CD14-positive monocyte (primary cell): Measurements from ENCODE around the gene XNDC1N. TPM values are rescaled to one million over a fixed set of nuclear protein-coding genes. Genes with fewer than 3 reads are reported as not detected.

Experiments used
- DNase-seq, 3 donors: peaks; one replicate each; pipeline ENCODE4 v3.0.0-alpha.2; 2011 to 2022
- H2AFZ ChIP-seq: 2 replicates; pipeline ENCODE4 v1.6.0; 2012; ENCODE audit warnings: mild to moderate bottlenecking, low read depth, low read length, inconsistent platforms; ENCODE audit not compliant: insufficient read depth, poor library complexity, severe bottlenecking
- H3K27ac ChIP-seq, 2 donors: 1 replicate in 1 of 2; 2 replicates in 1 of 2; pipeline ENCODE4 v1.5.1; 2012 to 2013; ENCODE audit warnings: low read length in 2 of 2, control low read depth in 1 of 2, inconsistent platforms in 1 of 2, low read depth in 1 of 2, mild to moderate bottlenecking in 1 of 2
- H3K27me3 ChIP-seq, 2 donors: one replicate each; pipeline versions ENCODE4 v1.6.0 to v1.6.1; 2011 to 2013; ENCODE audit warnings: low read length in 2 of 2; ENCODE audit not compliant: control insufficient read depth in 2 of 2, insufficient read depth in 2 of 2
- H3K36me3 ChIP-seq, 2 donors: replicated peaks in 1 of 2; 1 replicate in 1 of 2; 2 replicates in 1 of 2; pipeline versions ENCODE4 v1.5.1 to v1.6.1; 2012 to 2013; ENCODE audit warnings: low read length in 2 of 2, control low read depth in 1 of 2, inconsistent platforms in 1 of 2, mild to moderate bottlenecking in 1 of 2; ENCODE audit not compliant: insufficient read depth in 2 of 2, control insufficient read depth in 1 of 2
- H3K4me1 ChIP-seq, 2 donors: 1 replicate in 1 of 2; 2 replicates in 1 of 2; pipeline versions ENCODE4 v1.5.1 to v1.6.1; 2012 to 2013; ENCODE audit warnings: low read length in 2 of 2, control low read depth in 1 of 2, inconsistent platforms in 1 of 2, mild to moderate bottlenecking in 1 of 2, moderate library complexity in 1 of 2; ENCODE audit not compliant: insufficient read depth in 2 of 2, control insufficient read depth in 1 of 2
- H3K4me2 ChIP-seq: replicated peaks from 2 replicates; pipeline ENCODE3; 2012; ENCODE audit warnings: low read length, moderate library complexity, mild to moderate bottlenecking; ENCODE audit not compliant: poor library complexity, severe bottlenecking; ENCODE audit errors: extremely low read depth
- H3K4me3 ChIP-seq, 3 experiments: fragments of 200-600 bp in 1 of 3; sonication (generic) in 1 of 3; replicated peaks in 1 of 3; 1 replicate in 2 of 3; 2 replicates in 1 of 3; pipeline ENCODE4 v1.5.1; 2011 to 2013; ENCODE audit warnings: low read length in 3 of 3, mild to moderate bottlenecking in 3 of 3, control low read depth in 2 of 3, low read depth in 2 of 3, inconsistent platforms in 1 of 3, moderate library complexity in 1 of 3
- H3K79me2 ChIP-seq: 2 replicates; pipeline ENCODE4 v1.6.0; 2012; ENCODE audit warnings: mild to moderate bottlenecking, control low read depth, inconsistent platforms, low read length, moderate library complexity; ENCODE audit not compliant: insufficient read depth
- H3K9ac ChIP-seq: 2 replicates; pipeline ENCODE4 v1.6.0; 2017; ENCODE audit warnings: low read length, mild to moderate bottlenecking; ENCODE audit not compliant: insufficient read depth, poor library complexity, severe bottlenecking
- H3K9me3 ChIP-seq, 2 donors: replicated peaks in 1 of 2; 1 replicate in 1 of 2; 2 replicates in 1 of 2; pipeline versions ENCODE4 v1.5.1 to v1.6.1; 2012 to 2013; ENCODE audit warnings: low read length in 2 of 2, control low read depth in 1 of 2; ENCODE audit not compliant: control insufficient read depth in 1 of 2, insufficient read depth in 1 of 2
- H4K20me1 ChIP-seq: 2 replicates; pipeline ENCODE4 v1.6.0; 2012; ENCODE audit warnings: mild to moderate bottlenecking, low read length, control low read depth, moderate library complexity; ENCODE audit not compliant: insufficient read depth
- H3K27ac Mint-ChIP-seq, 7 donors: one replicate each; pipeline ENCODE4 v1.8.0; 2020; ENCODE audit warnings: mild to moderate bottlenecking in 7 of 7, mixed read lengths in 7 of 7, moderate library complexity in 6 of 7, inconsistent platforms in 2 of 7
- H3K27me3 Mint-ChIP-seq, 3 donors: one replicate each; pipeline ENCODE4 v1.8.0; 2021 to 2022; ENCODE audit warnings: low read depth in 3 of 3, mild to moderate bottlenecking in 3 of 3, mixed read lengths in 3 of 3, moderate library complexity in 3 of 3, inconsistent platforms in 1 of 3
- H3K36me3 Mint-ChIP-seq, 2 donors: one replicate each; pipeline ENCODE4 v1.8.0; 2020; ENCODE audit warnings: mixed read lengths in 2 of 2, inconsistent platforms in 1 of 2, mild to moderate bottlenecking in 1 of 2
- H3K4me1 Mint-ChIP-seq: one replicate; pipeline ENCODE4 v1.8.0; 2020; ENCODE audit warnings: mild to moderate bottlenecking, mixed read lengths
- H3K4me3 Mint-ChIP-seq, 2 donors: one replicate each; pipeline ENCODE4 v1.8.0; 2020; ENCODE audit warnings: mild to moderate bottlenecking in 2 of 2, mixed read lengths in 2 of 2, moderate library complexity in 1 of 2
- H3K9me3 Mint-ChIP-seq, 7 donors: one replicate each; pipeline ENCODE4 v1.8.0; 2020 to 2022; ENCODE audit warnings: mixed read lengths in 7 of 7, mild to moderate bottlenecking in 6 of 7, moderate library complexity in 6 of 7, inconsistent platforms in 2 of 7
- CTCF ChIP-seq: fragments of 200-600 bp; IDR thresholded peaks from one replicate; pipeline ENCODE4 v1.8.0; 2022; ENCODE audit warnings: antibody characterized with exemption, mild to moderate bottlenecking
- WGBS: methylation state at CpG from one replicate; pipeline ENCODE4 v1.1.5; 2013; ENCODE audit warnings: missing lambda C conversion rate; ENCODE audit not compliant: insufficient coverage; 5-methylcytosine and 5-hydroxymethylcytosine counted together
- intact Hi-C, 2 donors: fragments of 100-400 bp; cut with micrococcal nuclease; formaldehyde crosslinking; loops; one replicate each; pipeline versions ENCODE4 v1.15.0 to v1.15.1; 2023
- polyA plus RNA-seq, 3 donors: library from polyadenylated mRNA; depleted of rRNA in 1 of 3; unstranded in 2 of 3; stranded (reverse) in 1 of 3; fragments of 300-500 nt in 2 of 3; fragments of >200 nt in 1 of 3; fragmentation: Illumina TruSeq in 2 of 3; gene quantifications; 1 replicate in 2 of 3; 2 replicates in 1 of 3; pipeline ENCODE4 v1.2.3, GENCODE V29; 2012 to 2021

The XNDC1N gene
- polyA plus RNA-seq, 3 donors = 0.80 to 2.1 (median 0.99) TPM

GRCh38 chr11:71962428-71963038, 34.1 kb upstream of the XNDC1N start:
- Histone ChIP-seq H3K4me3 (peak overlapping the region in 1 of 3 experiments; percentile 21), H3K9ac (no peak overlapping the region), H4K20me1 (no peaks in the 10 kb centered on the region), H3K4me1 (peaks cover 8 to 21% of the 10 kb centered on the region in 2 donors), H3K36me3 (peaks cover 2 to 38% of the 10 kb centered on the region in 2 donors), H2AFZ (no peak overlapping the region), H3K27me3 (no peaks in the 10 kb centered on the region), H3K79me2 (no peaks in the 10 kb centered on the region), H3K4me2 (peak overlapping the region; percentile 30), H3K27ac (peak overlapping the region in 1 of 2 donors; percentile 68), H3K9me3 (no peaks in the 10 kb centered on the region)
- DNase-seq = peak; percentile 12 to 65 (median 59)
- peaks cover 0 to 5% (median 0%) of the 10 kb centered on the region in 7 donors for H3K9me3 Mint-ChIP-seq
- peak overlapping the region; percentile 40 to 85 (median 66) for H3K27ac Mint-ChIP-seq
- peaks cover 0 to 4% (median 2%) of the 10 kb centered on the region in 3 donors for H3K27me3 Mint-ChIP-seq
- no peak for TF ChIP-seq CTCF
- peaks cover 12% of the 10 kb centered on the region for H3K4me1 Mint-ChIP-seq
- peaks cover 23 to 38% of the 10 kb centered on the region in 2 donors for H3K36me3 Mint-ChIP-seq
- no peak overlapping the region for H3K4me3 Mint-ChIP-seq
- intact Hi-C loops = no loop called here
- no CpG with 5 or more reads among the region's 2 CpGs for WGBS

GRCh38 chr11:71955898-71956456, 27.6 kb upstream of the XNDC1N start:
- H3K36me3 ChIP-seq = peaks cover 2 to 25% of the 10 kb centered on the region in 2 donors
- peaks cover 35% of the 10 kb centered on the region for H4K20me1 ChIP-seq
- Mint-ChIP-seq H3K27me3 (peaks cover 0 to 3% (median 0%) of the 10 kb centered on the region in 3 donors), H3K27ac (no peak overlapping the region), H3K4me3 (no peak overlapping the region), H3K36me3 (peaks cover 18 to 31% of the 10 kb centered on the region in 2 donors), H3K4me1 (no peaks in the 10 kb centered on the region), H3K9me3 (no peaks in the 10 kb centered on the region)
- H3K4me1 ChIP-seq = no peaks in the 10 kb centered on the region
- no peak overlapping the region for H3K27ac ChIP-seq
- no CpG with 5 or more reads among the region's 3 CpGs for WGBS
- H3K9ac ChIP-seq = no peak overlapping the region
- DNase-seq = no peak
- no peak overlapping the region for H3K4me3 ChIP-seq
- peaks cover 3% of the 10 kb centered on the region for H3K79me2 ChIP-seq
- H2AFZ ChIP-seq = no peak overlapping the region
- intact Hi-C loops = no loop called here
- TF ChIP-seq CTCF = no peak
- H3K27me3 ChIP-seq = no peaks in the 10 kb centered on the region
- no peak overlapping the region for H3K4me2 ChIP-seq
- H3K9me3 ChIP-seq = no peaks in the 10 kb centered on the region
